Mononuclear cell (primary cell): Measurements from ENCODE around the gene PHKB. TPM values are rescaled to one million over a fixed set of nuclear protein-coding genes. Genes with fewer than 3 reads are reported as not detected.
"Not testable (repeated sequence)": the region's sequence is repeated elsewhere in the genome, so short reads cannot be mapped to it uniquely, and the experiment has no call there.

ENCODE experiments used
- H3K27me3 ChIP-seq: 2 replicates; pipeline ENCODE4 v1.6.0; 2011; ENCODE audit warnings: low read length, control low read depth; ENCODE audit not compliant: insufficient read depth
- H3K4me1 ChIP-seq: 2 replicates; pipeline ENCODE4 v1.5.1; 2011; ENCODE audit warnings: mild to moderate bottlenecking, low read length, control low read depth; ENCODE audit not compliant: insufficient read depth
- H3K4me3 ChIP-seq: 2 replicates; pipeline ENCODE4 v1.5.1; 2011; ENCODE audit warnings: mild to moderate bottlenecking, low read length, moderate library complexity
- H3K9me3 ChIP-seq: 2 replicates; pipeline ENCODE4 v1.5.1; 2011; ENCODE audit warnings: low read depth, mild to moderate bottlenecking, control low read depth, low read length
- total RNA-seq: library from RNA; depleted of rRNA; stranded (reverse); fragments of >200 nt; gene quantifications from one replicate; pipeline ENCODE4 v1.2.3, GENCODE V29; 2012

The PHKB gene
- 52.1 TPM for total RNA-seq

- Histone ChIP-seq H3K4me1 (peaks cover 32% of the 10 kb centered on the region), H3K4me3 (peak within 1 kb of the TSS; percentile 93), H3K9me3 (no peaks in the 10 kb centered on the region), H3K27me3 (no peaks in the 10 kb centered on the region)
Observed at GRCh38 chr16:47460711-47461597, at the start of gene PHKB, which contains the start of gene ITFG1. Gene PHKB, plus strand, starts transcription at chr16:47461331. Its CDS starts 20 bp downstream, at chr16:47461351. Gene ITFG1, minus strand, starts transcription at chr16:47461063. Its CDS starts 18 bp downstream, at chr16:47461045.

- Histone ChIP-seq H3K9me3 (no peaks in the 10 kb centered on the region), H3K4me3 (no peak overlapping the region), H3K27me3 (no peaks in the 10 kb centered on the region), H3K4me1 (no peaks in the 10 kb centered on the region)
Observed at GRCh38 chr16:47413041-47413440, 48.1 kb upstream of the PHKB start.

GRCh38 chr16:47416869-47417268 is 44.3 kb upstream of the PHKB start:
- Histone ChIP-seq H3K9me3 (no peaks in the 10 kb centered on the region), H3K27me3 (no peaks in the 10 kb centered on the region), H3K4me3 (no peak overlapping the region), H3K4me1 (no peaks in the 10 kb centered on the region)

- no peak overlapping the region for H3K4me3 ChIP-seq
- H3K4me1 ChIP-seq, result no peaks in the 10 kb centered on the region
- no peaks in the 10 kb centered on the region for H3K9me3 ChIP-seq
- no peaks in the 10 kb centered on the region for H3K27me3 ChIP-seq
Observed at GRCh38 chr16:47424846-47425245, 36.3 kb upstream of the PHKB start.

- H3K9me3 ChIP-seq, result no peaks in the 10 kb centered on the region
- no peaks in the 10 kb centered on the region for H3K4me1 ChIP-seq
- H3K4me3 ChIP-seq, result no peak overlapping the region
- no peaks in the 10 kb centered on the region for H3K27me3 ChIP-seq
Observed at GRCh38 chr16:47426806-47427205, 34.3 kb upstream of the PHKB start.

GRCh38 chr16:47431960-47432359 is 29.2 kb upstream of the PHKB start:
- Histone ChIP-seq H3K4me3 (no peak overlapping the region), H3K9me3 (no peaks in the 10 kb centered on the region), H3K4me1 (no peaks in the 10 kb centered on the region)

GRCh38 chr16:47434274-47434673 is 26.9 kb upstream of the PHKB start:
- not testable (repeated sequence) for H3K9me3 ChIP-seq, H3K27me3 ChIP-seq, H3K4me1 ChIP-seq, H3K4me3 ChIP-seq

More at GRCh38 chr16:47431960-47432359, 29.2 kb upstream of the PHKB start:
- no peaks in the 10 kb centered on the region for H3K27me3 ChIP-seq

- not testable (repeated sequence) for H3K27me3 ChIP-seq, H3K4me1 ChIP-seq, H3K9me3 ChIP-seq, H3K4me3 ChIP-seq
Observed at GRCh38 chr16:47440066-47440465, 21.1 kb upstream of the PHKB start.

- not testable (repeated sequence) for H3K4me3 ChIP-seq, H3K4me1 ChIP-seq, H3K9me3 ChIP-seq, H3K27me3 ChIP-seq
Observed at GRCh38 chr16:47442884-47443283, 18.2 kb upstream of the PHKB start.

GRCh38 chr16:47446431-47446830 is 14.7 kb upstream of the PHKB start:
- no peaks in the 10 kb centered on the region for H3K27me3 ChIP-seq
- H3K4me1 ChIP-seq, result no peaks in the 10 kb centered on the region
- H3K9me3 ChIP-seq, result no peaks in the 10 kb centered on the region
- no peak overlapping the region for H3K4me3 ChIP-seq

GRCh38 chr16:47448830-47449575 is 12.1 kb upstream of the PHKB start:
- Histone ChIP-seq H3K27me3 (no peaks in the 10 kb centered on the region), H3K9me3 (no peaks in the 10 kb centered on the region), H3K4me1 (no peaks in the 10 kb centered on the region), H3K4me3 (no peak overlapping the region)

GRCh38 chr16:47449788-47450187 is 11.3 kb upstream of the PHKB start:
- H3K4me3 ChIP-seq, result no peak overlapping the region
- H3K9me3 ChIP-seq, result no peaks in the 10 kb centered on the region
- H3K4me1 ChIP-seq, result no peaks in the 10 kb centered on the region
- H3K27me3 ChIP-seq, result no peaks in the 10 kb centered on the region

- no peaks in the 10 kb centered on the region for H3K9me3 ChIP-seq
- peaks cover 23% of the 10 kb centered on the region for H3K4me1 ChIP-seq
- H3K27me3 ChIP-seq, result no peaks in the 10 kb centered on the region
- no peak overlapping the region for H3K4me3 ChIP-seq
Observed at GRCh38 chr16:47458331-47458730, 2.8 kb upstream of the PHKB start.

- Histone ChIP-seq H3K4me3 (no peak overlapping the region), H3K9me3 (no peaks in the 10 kb centered on the region), H3K27me3 (no peaks in the 10 kb centered on the region), H3K4me1 (peaks cover 30% of the 10 kb centered on the region)
Observed at GRCh38 chr16:47459603-47460002, 1.5 kb upstream of the PHKB start.

- peaks cover 32% of the 10 kb centered on the region for H3K4me1 ChIP-seq
- no peaks in the 10 kb centered on the region for H3K27me3 ChIP-seq
- peak overlapping the region; percentile 93 for H3K4me3 ChIP-seq
- no peaks in the 10 kb centered on the region for H3K9me3 ChIP-seq
Observed at GRCh38 chr16:47460359-47460710, 796 bp upstream of the PHKB start.
